BLaER1 treated with 17β-estradiol and CSF1 and Interleukin-3, amounts not matched to agents 10 nM and 100 nM (cell line): ENCODE measurements around the gene LMOD1.

Source experiments
- H3K27ac ChIP-seq, 11 experiments: shearing (Covaris generic); formaldehyde crosslinking; 2 replicates each; pipeline ENCODE4 v1.8.1; 2022
- H3K27me3 ChIP-seq, 11 experiments: shearing (Covaris generic); formaldehyde crosslinking; 2 replicates each; pipeline ENCODE4 v1.8.1; 2022
- H3K36me3 ChIP-seq, 11 experiments: shearing (Covaris generic); formaldehyde crosslinking; 2 replicates each; pipeline ENCODE4 v1.8.1; 2022
- H3K4me1 ChIP-seq, 10 experiments: shearing (Covaris generic); formaldehyde crosslinking; 2 replicates each; pipeline ENCODE4 v1.8.1; 2022
- H3K4me2 ChIP-seq, 11 experiments: shearing (Covaris generic); formaldehyde crosslinking; 2 replicates each; pipeline ENCODE4 v1.8.1; 2022
- H3K4me3 ChIP-seq, 10 experiments: shearing (Covaris generic); formaldehyde crosslinking; 2 replicates each; pipeline ENCODE4 v1.8.1; 2022
- H3K9ac ChIP-seq, 11 experiments: shearing (Covaris generic); formaldehyde crosslinking; 2 replicates each; pipeline ENCODE4 v1.8.1; 2022
- H3K9me3 ChIP-seq, 11 experiments: shearing (Covaris generic); formaldehyde crosslinking; replicated peaks in 1 of 11; 2 replicates each; pipeline ENCODE4 v1.8.1; 2022
- H4K20me1 ChIP-seq, 11 experiments: shearing (Covaris generic); formaldehyde crosslinking; 2 replicates each; pipeline ENCODE4 v1.8.1; 2022
- Cebpa-rat ChIP-seq, 11 experiments: shearing (Covaris generic); IDR thresholded peaks; 2 replicates each; pipeline ENCODE4 v1.8.1; 2022

LMOD1 gene

DNA sequence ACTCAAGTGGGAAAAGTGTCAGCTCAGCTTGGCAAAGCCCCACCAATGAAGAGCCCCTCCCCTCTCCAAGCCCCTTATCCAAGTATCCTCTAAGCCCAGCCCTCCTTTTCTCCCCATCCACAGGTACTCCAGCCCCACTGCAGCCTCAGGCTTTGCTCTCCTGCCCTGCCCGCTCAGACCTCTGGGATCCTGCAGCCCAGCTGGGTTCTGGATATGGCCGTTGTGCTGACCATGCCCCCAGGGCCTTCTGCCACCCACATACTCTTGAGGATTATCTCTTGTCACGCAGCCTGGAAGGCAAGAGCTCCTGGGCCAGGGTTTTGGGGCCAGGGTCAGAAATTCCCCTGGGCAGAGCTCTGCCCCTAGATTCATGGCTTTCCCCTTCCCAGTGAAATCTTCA, 52.9 kb downstream of the LMOD1 start:
- H4K20me1 ChIP-seq: peaks cover 0 to 4% (median 0%) of the 10 kb centered on the region in 11 experiments; a peak in 3 of 22 replicates
- peaks cover 0 to 24% (median 13%) of the 10 kb centered on the region in 10 experiments; a peak in 15 of 20 replicates for H3K4me1 ChIP-seq
- no peak for TF ChIP-seq Cebpa-rat (IDR thresholded peaks at IDR 0.05)
- no peaks in the 10 kb centered on the region for H3K9me3 ChIP-seq
- H3K27ac ChIP-seq: no peak overlapping the region
- H3K4me3 ChIP-seq: no peak overlapping the region
- H3K9ac ChIP-seq: no peak overlapping the region
- H3K27me3 ChIP-seq: peaks cover 20 to 29% (median 25%) of the 10 kb centered on the region in 11 experiments
- no peaks in the 10 kb centered on the region for H3K36me3 ChIP-seq
- no peak overlapping the region for H3K4me2 ChIP-seq

DNA sequence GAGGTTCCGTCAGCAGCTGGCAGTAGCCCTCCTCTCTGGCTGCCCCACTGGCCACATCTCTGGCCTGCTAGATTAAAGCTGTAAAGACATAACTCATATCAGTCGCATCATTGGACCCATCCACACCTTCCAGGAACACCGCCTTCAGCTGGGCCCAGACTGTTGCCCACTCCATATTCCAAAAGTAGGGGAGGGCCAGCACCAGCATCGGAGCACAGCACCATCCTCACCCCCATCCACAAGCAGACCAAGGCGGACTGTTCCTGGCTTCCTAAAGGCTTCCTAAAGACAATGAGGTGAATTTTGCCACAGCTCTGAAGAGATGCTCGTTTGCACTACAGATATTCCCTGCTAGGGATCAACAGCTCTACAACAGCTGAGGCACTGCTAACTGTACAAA, 54.1 kb downstream of the LMOD1 start:
- peaks cover 32 to 41% (median 37%) of the 10 kb centered on the region in 11 experiments for H3K27me3 ChIP-seq
- TF ChIP-seq Cebpa-rat (IDR thresholded peaks at IDR 0.05): no peak
- H3K4me1 ChIP-seq: peaks cover 0 to 30% (median 14%) of the 10 kb centered on the region in 10 experiments; a peak in 18 of 20 replicates
- no peak overlapping the region for H3K27ac ChIP-seq
- H3K36me3 ChIP-seq: no peaks in the 10 kb centered on the region
- H3K9me3 ChIP-seq: no peaks in the 10 kb centered on the region
- H3K4me2 ChIP-seq: no peak overlapping the region
- peaks cover 0 to 16% (median 0%) of the 10 kb centered on the region in 11 experiments; a peak in 4 of 22 replicates for H4K20me1 ChIP-seq
- no peak overlapping the region for H3K4me3 ChIP-seq
- H3K9ac ChIP-seq: no peak overlapping the region

DNA sequence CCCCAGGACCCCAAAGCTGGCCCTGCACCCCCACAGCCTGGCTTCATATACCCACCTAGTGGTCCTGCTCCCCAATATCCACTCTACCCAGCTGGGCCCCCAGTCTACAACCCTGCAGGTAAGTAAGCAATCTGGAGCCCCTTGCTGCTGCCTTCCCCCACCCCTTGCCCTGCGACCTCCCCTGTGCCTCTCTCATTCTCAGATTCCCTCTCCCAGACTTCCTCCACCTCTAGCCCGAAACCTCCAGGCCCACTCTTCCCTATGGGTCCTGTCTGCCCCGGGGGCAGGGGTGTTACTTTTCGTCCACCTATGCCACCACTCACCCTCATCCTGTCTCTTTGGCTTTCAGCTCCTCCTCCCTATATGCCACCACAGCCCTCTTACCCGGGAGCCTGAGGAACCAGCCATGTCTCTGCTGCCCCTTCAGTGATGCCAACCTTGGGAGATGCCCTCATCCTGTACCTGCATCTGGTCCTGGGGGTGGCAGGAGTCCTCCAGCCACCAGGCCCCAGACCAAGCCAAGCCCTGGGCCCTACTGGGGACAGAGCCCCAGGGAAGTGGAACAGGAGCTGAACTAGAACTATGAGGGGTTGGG, 54.8 kb downstream of the LMOD1 start:
- H3K4me1 ChIP-seq: peaks cover 4 to 37% (median 14%) of the 10 kb centered on the region in 10 experiments; a peak in 18 of 20 replicates
- H3K27me3 ChIP-seq: peaks cover 35 to 47% (median 43%) of the 10 kb centered on the region in 11 experiments
- no peak for TF ChIP-seq Cebpa-rat (IDR thresholded peaks at IDR 0.05)
- H3K27ac ChIP-seq: no peak overlapping the region
- H4K20me1 ChIP-seq: peaks cover 0 to 18% (median 0%) of the 10 kb centered on the region in 11 experiments; a peak in 4 of 22 replicates
- H3K4me3 ChIP-seq: no peak overlapping the region
- no peak overlapping the region for H3K4me2 ChIP-seq
- H3K9ac ChIP-seq: no peak overlapping the region
- no peaks in the 10 kb centered on the region for H3K36me3 ChIP-seq
- no peaks in the 10 kb centered on the region for H3K9me3 ChIP-seq

DNA sequence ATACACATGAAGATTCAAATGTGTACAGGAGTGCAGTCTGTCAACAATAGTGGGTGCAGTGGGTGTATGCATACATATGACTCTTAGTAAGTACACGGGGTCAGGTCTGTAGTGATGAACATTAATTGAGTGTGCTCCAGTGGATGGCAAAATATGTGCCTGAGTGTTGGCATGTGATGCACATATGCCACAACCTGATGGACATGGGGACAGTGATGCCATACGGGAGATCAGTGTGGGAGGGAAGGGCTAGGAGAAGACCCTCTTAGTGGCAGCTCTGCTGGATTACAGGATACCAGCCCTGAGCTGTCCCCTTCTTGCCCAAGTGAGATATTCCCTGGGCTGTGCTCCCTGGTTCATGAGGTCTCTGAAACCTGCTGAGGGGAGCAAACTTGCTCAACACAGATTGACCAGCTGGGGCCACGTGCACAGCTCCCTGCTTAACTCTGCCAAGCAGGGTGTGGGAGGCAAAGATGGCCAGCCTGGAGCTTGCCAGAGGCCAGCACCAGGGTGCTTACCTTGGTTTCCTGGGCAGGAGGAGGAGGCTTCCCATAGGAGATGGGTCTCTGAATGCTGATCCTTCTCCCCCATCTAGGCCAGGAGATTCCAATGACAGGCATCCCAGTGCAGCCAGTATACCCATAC, 55.4 kb downstream of the LMOD1 start:
- H3K27ac ChIP-seq: no peak overlapping the region
- peaks cover 35 to 52% (median 44%) of the 10 kb centered on the region in 11 experiments for H3K27me3 ChIP-seq
- H3K4me2 ChIP-seq: no peak overlapping the region
- H3K4me1 ChIP-seq: peaks cover 3 to 33% (median 9%) of the 10 kb centered on the region in 10 experiments; a peak in 17 of 20 replicates
- peaks cover 0 to 18% (median 0%) of the 10 kb centered on the region in 11 experiments; a peak in 4 of 22 replicates for H4K20me1 ChIP-seq
- no peak overlapping the region for H3K9ac ChIP-seq
- no peaks in the 10 kb centered on the region for H3K9me3 ChIP-seq
- no peaks in the 10 kb centered on the region for H3K36me3 ChIP-seq
- no peak for TF ChIP-seq Cebpa-rat (IDR thresholded peaks at IDR 0.05)
- H3K4me3 ChIP-seq: no peak overlapping the region

DNA sequence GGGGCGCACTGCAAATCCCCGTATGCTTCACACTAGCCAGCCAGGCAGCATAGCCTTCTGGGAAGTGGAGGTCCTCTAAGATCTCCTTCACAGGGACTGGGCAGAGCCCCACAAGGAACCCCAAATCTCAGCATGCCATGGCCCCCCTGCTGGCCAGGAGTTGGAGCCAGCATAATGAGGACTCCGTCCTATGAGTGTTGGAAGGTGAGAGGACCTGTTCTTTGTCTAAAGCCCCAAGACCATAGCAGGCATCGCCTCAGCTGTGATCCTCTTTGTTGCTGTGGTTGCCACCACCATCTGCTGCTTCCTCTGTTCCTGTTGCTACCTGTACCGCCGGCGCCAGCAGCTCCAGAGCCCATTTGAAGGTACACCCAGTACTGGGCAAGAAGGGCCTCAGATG, 56.1 kb downstream of the LMOD1 start:
- peaks cover 0 to 32% (median 7%) of the 10 kb centered on the region in 10 experiments; a peak in 12 of 20 replicates for H3K4me1 ChIP-seq
- H3K9ac ChIP-seq: no peak overlapping the region
- no peak for TF ChIP-seq Cebpa-rat (IDR thresholded peaks at IDR 0.05)
- no peak overlapping the region for H3K27ac ChIP-seq
- H3K9me3 ChIP-seq: no peaks in the 10 kb centered on the region
- H4K20me1 ChIP-seq: peaks cover 0 to 18% (median 0%) of the 10 kb centered on the region in 11 experiments; a peak in 4 of 22 replicates
- no peak overlapping the region for H3K4me3 ChIP-seq
- H3K4me2 ChIP-seq: no peak overlapping the region
- peaks cover 35 to 52% (median 44%) of the 10 kb centered on the region in 11 experiments for H3K27me3 ChIP-seq
- H3K36me3 ChIP-seq: no peaks in the 10 kb centered on the region

DNA sequence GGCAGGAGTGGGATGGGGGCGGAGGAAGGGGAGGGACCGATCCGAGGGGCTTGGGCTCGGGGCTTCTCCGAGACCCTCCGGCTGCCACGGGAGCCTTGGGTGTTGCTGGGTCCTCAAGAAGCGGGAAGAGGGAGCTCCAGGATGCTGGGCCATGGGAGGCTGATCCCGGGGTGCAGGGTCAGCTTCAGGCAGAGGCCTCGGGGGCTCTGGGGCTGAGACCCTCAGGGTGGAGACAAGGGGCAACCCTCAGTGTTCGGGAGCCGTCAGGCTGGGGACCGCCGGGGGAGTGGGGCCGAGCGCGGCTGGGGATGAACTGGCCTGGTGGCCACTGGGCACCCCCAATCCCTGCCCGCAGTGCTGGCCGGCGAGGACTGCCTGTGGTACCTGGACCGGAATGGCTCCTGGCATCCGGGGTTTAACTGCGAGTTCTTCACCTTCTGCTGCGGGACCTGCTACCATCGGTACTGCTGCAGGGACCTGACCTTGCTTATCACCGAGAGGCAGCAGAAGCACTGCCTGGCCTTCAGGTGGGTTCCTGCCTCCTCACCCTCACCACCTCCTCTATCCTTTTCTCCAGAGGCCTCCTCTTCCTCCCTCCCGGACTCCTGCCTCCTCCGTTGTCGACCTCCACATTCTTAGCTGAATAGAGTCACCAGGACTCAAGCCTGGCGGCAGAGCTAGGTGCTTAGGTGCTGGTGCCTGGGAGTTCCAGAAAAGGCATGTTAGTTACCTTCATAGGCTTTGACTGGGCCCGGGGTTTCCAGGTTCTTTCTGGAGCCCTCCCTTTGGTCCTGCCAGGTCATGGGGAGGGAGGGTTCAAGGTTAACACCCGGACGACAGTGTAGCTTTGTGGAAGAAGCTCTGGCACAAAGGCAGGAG, 57.0 kb downstream of the LMOD1 start:
- Histone ChIP-seq H3K4me3 (peak overlapping the region; percentile 31 to 58 (median 38); a peak in 16 of 20 replicates), H3K36me3 (no peaks in the 10 kb centered on the region), H3K4me1 (peaks cover 4 to 40% (median 12%) of the 10 kb centered on the region in 10 experiments), H3K4me2 (peak overlapping the region; percentile 34 to 72 (median 60)), H3K27me3 (peaks cover 35 to 52% (median 44%) of the 10 kb centered on the region in 11 experiments), H3K9ac (peak overlapping the region in 4 of 11 experiments; percentile 41 to 60 (median 49); a peak in 7 of 22 replicates), H3K9me3 (no peaks in the 10 kb centered on the region), H3K27ac (no peak overlapping the region), H4K20me1 (peaks cover 0 to 18% (median 0%) of the 10 kb centered on the region in 11 experiments; a peak in 4 of 22 replicates)
- TF ChIP-seq Cebpa-rat (IDR thresholded peaks at IDR 0.05): no peak

DNA sequence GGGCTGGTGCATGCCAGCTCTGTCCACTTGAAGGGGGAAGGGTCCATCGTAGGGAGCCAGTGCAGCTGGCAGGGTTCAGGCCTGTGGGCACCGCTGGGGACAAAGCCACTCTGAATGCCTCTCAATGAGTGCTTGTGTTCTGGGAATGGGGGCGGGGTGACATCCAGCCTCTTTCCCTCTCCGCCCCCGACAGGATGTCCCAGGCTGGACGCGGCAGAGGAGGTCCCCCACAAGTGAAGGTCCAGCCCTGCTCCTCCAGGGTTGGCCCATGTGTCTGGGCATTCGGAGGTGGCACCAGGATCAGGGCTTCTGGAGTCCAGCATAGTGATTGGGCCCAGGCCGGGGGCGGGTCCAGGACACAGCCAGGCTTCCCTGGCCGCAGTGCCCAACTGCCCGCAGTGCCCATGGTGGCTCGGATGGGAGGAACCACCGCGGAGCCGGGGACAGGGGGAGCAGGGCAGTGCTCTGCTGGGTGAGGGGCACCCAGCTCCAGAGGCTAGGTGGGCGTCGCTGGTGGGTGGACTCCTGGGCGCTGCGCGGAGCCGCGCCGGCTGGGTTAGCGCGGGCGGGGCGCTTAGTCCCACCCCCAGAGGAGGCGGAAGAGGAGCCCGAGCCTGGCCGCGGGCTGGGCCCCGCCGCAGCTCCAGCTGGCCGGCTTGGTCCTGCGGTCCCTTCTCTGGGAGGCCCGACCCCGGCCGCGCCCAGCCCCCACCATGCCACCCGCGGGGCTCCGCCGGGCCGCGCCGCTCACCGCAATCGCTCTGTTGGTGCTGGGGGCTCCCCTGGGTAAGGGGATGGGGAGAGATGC, 57.9 kb downstream of the LMOD1 start, which contains the start of gene SHISA4:
TSS of gene SHISA4 (plus strand) at position 617 of the 808 bp plus-strand sequence. CDS start at position 714, 97 bp downstream.
- Histone ChIP-seq H3K4me3 (peak within 1 kb of the TSS; percentile 31 to 58 (median 38); a peak in 16 of 20 replicates), H3K36me3 (no peaks in the 10 kb centered on the region), H3K4me1 (peaks cover 13 to 48% (median 20%) of the 10 kb centered on the region in 10 experiments), H3K27ac (no peak within 1 kb of the TSS), H3K9ac (peak within 1 kb of the TSS in 4 of 11 experiments; percentile 41 to 60 (median 49); a peak in 7 of 22 replicates), H3K4me2 (peak within 1 kb of the TSS; percentile 34 to 72 (median 60)), H3K27me3 (peaks cover 35 to 52% (median 44%) of the 10 kb centered on the region in 11 experiments), H3K9me3 (no peaks in the 10 kb centered on the region), H4K20me1 (peaks cover 0 to 19% (median 0%) of the 10 kb centered on the region in 11 experiments; a peak in 7 of 22 replicates)
- no peak for TF ChIP-seq Cebpa-rat (IDR thresholded peaks at IDR 0.05)
